Measurements from ENCODE around the gene MMP12. TPM values are rescaled to one million over a fixed set of nuclear protein-coding genes. Genes with fewer than 3 reads are reported as not detected.

The MMP12 gene
- total RNA-seq, 1 experiment from 2014 or later: not detected

DNA sequence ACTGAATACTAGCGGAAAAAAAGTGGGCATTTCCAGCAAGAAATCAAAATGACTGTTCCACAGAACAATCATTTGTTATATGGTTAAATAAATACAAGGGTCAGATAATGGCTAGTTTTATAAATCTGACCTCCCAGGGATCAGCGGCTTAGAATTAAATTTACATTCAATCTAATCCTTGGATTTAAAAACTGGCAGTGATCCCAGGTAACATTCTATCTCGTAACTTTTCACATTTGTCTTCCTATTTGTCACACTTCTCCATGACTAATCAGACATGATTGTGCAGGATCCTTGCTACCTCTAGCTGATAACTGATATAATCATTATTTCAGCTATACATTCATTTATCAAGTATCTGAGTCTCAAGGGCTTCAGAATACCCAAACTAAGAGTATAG is 28.5 kb downstream of the MMP12 start:
- no peak overlapping the region for H2BK5ac ChIP-seq (ENCODE audit: insufficient read length, low read length)
- no peak overlapping the region for H3K4me2 ChIP-seq (ENCODE audit: insufficient read depth, insufficient read length, low read length)
- no peak overlapping the region for H2BK120ac ChIP-seq (ENCODE audit: low read depth, low read length, poor library complexity, severe bottlenecking)
- no peak overlapping the region for H3K9ac ChIP-seq (ENCODE audit: extremely low read depth, insufficient read length, low read length)
- no peaks in the 10 kb centered on the region for H3K79me2 ChIP-seq (ENCODE audit: insufficient read depth, low read length)
- no peak overlapping the region for H3K18ac ChIP-seq (ENCODE audit: insufficient read length, low read depth, low read length)
- Mint-ChIP-seq H3K27me3 (ENCODE audit: low read depth) (no peaks in the 10 kb centered on the region), H3K4me3 (no peak overlapping the region), H3K27ac (no peak overlapping the region), H3K9me3 (no peaks in the 10 kb centered on the region), H3K4me1 (peaks cover 2 to 3% of the 10 kb centered on the region in 2 experiments; a peak in 2 of 4 replicates), H3K36me3 (ENCODE audit: insufficient read depth in 1 of 3, low read depth in 3 of 3) (no peaks in the 10 kb centered on the region)
- H3K56ac ChIP-seq (ENCODE audit: insufficient read length, low read depth, low read length): no peak overlapping the region
- no peak overlapping the region for H3K23ac ChIP-seq (ENCODE audit: insufficient read length, low read depth, low read length)
- no peaks in the 10 kb centered on the region for H3K9me3 ChIP-seq (ENCODE audit: control insufficient read depth, low read depth, low read length)
- H3K27ac ChIP-seq (ENCODE audit: insufficient read length, low read depth, low read length): no peak overlapping the region
- WGBS (ENCODE audit: extremely low coverage, insufficient read length, low lambda C conversion rate): no CpG with 5 or more reads among the region's 3 CpGs
- H3K27me3 ChIP-seq (ENCODE audit: insufficient read depth, low read length): no peaks in the 10 kb centered on the region
- H3K23me2 ChIP-seq (ENCODE audit: insufficient read length, low read depth, low read length, poor library complexity, severe bottlenecking): no peaks in the 10 kb centered on the region
- no peak overlapping the region for H2AK5ac ChIP-seq (ENCODE audit: insufficient read length, low read length)
- H4K91ac ChIP-seq (ENCODE audit: insufficient read length, low read depth, low read length): no peak overlapping the region
- H3T11ph ChIP-seq (ENCODE audit: low read length): no peak overlapping the region
- H4K20me1 ChIP-seq (ENCODE audit: control insufficient read depth, insufficient read depth, insufficient read length): no peaks in the 10 kb centered on the region
- H2BK15ac ChIP-seq (ENCODE audit: low read depth, low read length): no peak overlapping the region
- no peak for DNase-seq
- no peak overlapping the region for H2BK12ac ChIP-seq (ENCODE audit: insufficient read length, low read depth, low read length)
- no peak overlapping the region for H3K4ac ChIP-seq (ENCODE audit: low read depth, low read length)
- H2AFZ ChIP-seq (ENCODE audit: low read length): no peak overlapping the region
- H4K8ac ChIP-seq (replicated peaks; ENCODE audit: insufficient read length, low read depth, low read length): no peak overlapping the region
- H2BK20ac ChIP-seq (ENCODE audit: low read depth, low read length, poor library complexity, severe bottlenecking): no peak overlapping the region
- H4K5ac ChIP-seq (ENCODE audit: insufficient read length, low read depth, low read length): no peak overlapping the region
- H3K14ac ChIP-seq (ENCODE audit: insufficient read depth, low read length): no peak overlapping the region
- no peaks in the 10 kb centered on the region; the same call in 1 of the 2 replicates for H3K4me1 ChIP-seq (ENCODE audit: insufficient read depth, low read length)
- no peaks in the 10 kb centered on the region for H3K79me1 ChIP-seq (ENCODE audit: insufficient read depth, low read depth, low read length, poor library complexity, severe bottlenecking)
- TF ChIP-seq, protein P1, sequence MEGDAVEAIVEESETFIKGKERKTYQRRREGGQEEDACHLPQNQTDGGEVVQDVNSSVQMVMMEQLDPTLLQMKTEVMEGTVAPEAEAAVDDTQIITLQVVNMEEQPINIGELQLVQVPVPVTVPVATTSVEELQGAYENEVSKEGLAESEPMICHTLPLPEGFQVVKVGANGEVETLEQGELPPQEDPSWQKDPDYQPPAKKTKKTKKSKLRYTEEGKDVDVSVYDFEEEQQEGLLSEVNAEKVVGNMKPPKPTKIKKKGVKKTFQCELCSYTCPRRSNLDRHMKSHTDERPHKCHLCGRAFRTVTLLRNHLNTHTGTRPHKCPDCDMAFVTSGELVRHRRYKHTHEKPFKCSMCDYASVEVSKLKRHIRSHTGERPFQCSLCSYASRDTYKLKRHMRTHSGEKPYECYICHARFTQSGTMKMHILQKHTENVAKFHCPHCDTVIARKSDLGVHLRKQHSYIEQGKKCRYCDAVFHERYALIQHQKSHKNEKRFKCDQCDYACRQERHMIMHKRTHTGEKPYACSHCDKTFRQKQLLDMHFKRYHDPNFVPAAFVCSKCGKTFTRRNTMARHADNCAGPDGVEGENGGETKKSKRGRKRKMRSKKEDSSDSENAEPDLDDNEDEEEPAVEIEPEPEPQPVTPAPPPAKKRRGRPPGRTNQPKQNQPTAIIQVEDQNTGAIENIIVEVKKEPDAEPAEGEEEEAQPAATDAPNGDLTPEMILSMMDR (conservative IDR thresholded peaks at IDR 0.05): no peak
